ENCODE data around the gene TNN. TPM values are rescaled to one million over a fixed set of nuclear protein-coding genes. Genes with fewer than 3 reads are reported as not detected.

TNN gene
- total RNA-seq, 5 donors from 2014 or later (not counting 1 experiment from before 2014, with no cell fraction given), result not detected

GRCh38 chr1:175137369-175137768, 69.7 kb downstream of the TNN start:
- no peaks in the 10 kb centered on the region for H3K9me3 ChIP-seq
- H3K36me3 ChIP-seq (ENCODE audit: control insufficient read depth in 2 of 2, extremely low read depth in 1 of 2, insufficient read depth in 1 of 2, low read length in 1 of 2), result no peaks in the 10 kb centered on the region
- ATAC-seq (replicated peaks in 1 of 4) (no peak), DNase-seq (no peak)
- peaks cover 0 to 8% (median 0%) of the 10 kb centered on the region in 3 donors for H3K4me1 Mint-ChIP-seq
- peaks cover 2 to 7% of the 10 kb centered on the region in 2 experiments for H3K27me3 ChIP-seq (replicated peaks in 1 of 2; ENCODE audit: control insufficient read depth in 2 of 2, extremely low read depth in 1 of 2, insufficient read depth in 2 of 2, low read length in 1 of 2)
- ChIA-PET POLR2A (no interaction called here), CTCF (no interaction called here)
- no peaks in the 10 kb centered on the region for H3K9me3 Mint-ChIP-seq
- H3K27ac Mint-ChIP-seq, result no peak overlapping the region
- no peak overlapping the region for H3K4me3 Mint-ChIP-seq
- no CpG with 5 or more reads among the region's 1 CpG for WGBS (ENCODE audit: insufficient coverage)
- H3K4me3 ChIP-seq (ENCODE audit: control insufficient read depth in 1 of 2, extremely low read depth in 1 of 2, low read length in 1 of 2), result no peak overlapping the region
- H3K36me3 Mint-ChIP-seq, result no peaks in the 10 kb centered on the region
- H3K27me3 Mint-ChIP-seq, result peaks cover 25 to 34% of the 10 kb centered on the region in 2 donors
- peaks cover 0 to 2% of the 10 kb centered on the region in 2 experiments for H3K4me1 ChIP-seq (ENCODE audit: control insufficient read depth in 1 of 2, extremely low read depth in 1 of 2, insufficient read depth in 2 of 2, low read length in 2 of 2)
- H3K27ac ChIP-seq (ENCODE audit: low read length), result no peak overlapping the region

GRCh38 chr1:175138579-175138978, 70.9 kb downstream of the TNN start:
- Histone ChIP-seq H3K36me3 (ENCODE audit: control insufficient read depth in 2 of 2, extremely low read depth in 1 of 2, insufficient read depth in 1 of 2, low read length in 1 of 2) (no peaks in the 10 kb centered on the region), H3K27me3 (replicated peaks in 1 of 2; ENCODE audit: control insufficient read depth in 2 of 2, extremely low read depth in 1 of 2, insufficient read depth in 2 of 2, low read length in 1 of 2) (peaks cover 2 to 7% of the 10 kb centered on the region in 2 experiments), H3K27ac (ENCODE audit: low read length) (no peak overlapping the region), H3K9me3 (no peaks in the 10 kb centered on the region), H3K4me3 (ENCODE audit: control insufficient read depth in 1 of 2, extremely low read depth in 1 of 2, low read length in 1 of 2) (no peak overlapping the region), H3K4me1 (ENCODE audit: control insufficient read depth in 1 of 2, extremely low read depth in 1 of 2, insufficient read depth in 2 of 2, low read length in 2 of 2) (peaks cover 0 to 2% of the 10 kb centered on the region in 2 experiments)
- no peaks in the 10 kb centered on the region for H3K9me3 Mint-ChIP-seq
- no CpG with 5 or more reads among the region's 2 CpGs for WGBS (ENCODE audit: insufficient coverage)
- peaks cover 0 to 8% (median 0%) of the 10 kb centered on the region in 3 donors for H3K4me1 Mint-ChIP-seq
- POLR2A ChIA-PET, result interaction anchor here in 1 of 2 donors (0.6 kb wide), 1 partner anchor 12 kb away, joined by 3 read pairs; no protein-coding TSS in a partner anchor
- H3K36me3 Mint-ChIP-seq, result no peaks in the 10 kb centered on the region
- no peak overlapping the region for H3K4me3 Mint-ChIP-seq
- peaks cover 22 to 35% of the 10 kb centered on the region in 2 donors for H3K27me3 Mint-ChIP-seq
- CTCF ChIA-PET, result no interaction called here
- no peak overlapping the region for H3K27ac Mint-ChIP-seq
- DNase-seq, result no peak
- no peak for ATAC-seq (replicated peaks in 1 of 4)

GRCh38 chr1:175145899-175146528, 78.4 kb downstream of the TNN start:
- ChIA-PET POLR2A (no interaction called here), CTCF (interaction anchor here (0.6 to 8.4 kb wide), 22 partner anchors 9 to 1541 kb away, joined by 3 to 237 read pairs (median 4); no protein-coding TSS in a partner anchor)
- Mint-ChIP-seq H3K36me3 (no peaks in the 10 kb centered on the region), H3K4me1 (peaks cover 0 to 10% (median 2%) of the 10 kb centered on the region in 3 donors), H3K4me3 (no peak overlapping the region), H3K27ac (peak overlapping the region in 1 of 2 donors; percentile 25), H3K27me3 (peaks cover 13 to 16% of the 10 kb centered on the region in 2 donors), H3K9me3 (no peaks in the 10 kb centered on the region)
- no peak overlapping the region for H3K27ac ChIP-seq (ENCODE audit: low read length)
- no peaks in the 10 kb centered on the region for H3K36me3 ChIP-seq (ENCODE audit: control insufficient read depth in 2 of 2, extremely low read depth in 1 of 2, insufficient read depth in 1 of 2, low read length in 1 of 2)
- H3K27me3 ChIP-seq (replicated peaks in 1 of 2; ENCODE audit: control insufficient read depth in 2 of 2, extremely low read depth in 1 of 2, insufficient read depth in 2 of 2, low read length in 1 of 2), result peaks cover 0 to 25% of the 10 kb centered on the region in 2 experiments
- H3K4me1 ChIP-seq (ENCODE audit: control insufficient read depth in 1 of 2, extremely low read depth in 1 of 2, insufficient read depth in 2 of 2, low read length in 2 of 2), result peaks cover 2 to 3% of the 10 kb centered on the region in 2 experiments
- DNase-seq (no peak), ATAC-seq (replicated peaks in 1 of 4) (no peak)
- no CpG with 5 or more reads among the region's 7 CpGs for WGBS (ENCODE audit: insufficient coverage)
- no peaks in the 10 kb centered on the region for H3K9me3 ChIP-seq
- H3K4me3 ChIP-seq (ENCODE audit: control insufficient read depth in 1 of 2, extremely low read depth in 1 of 2, low read length in 1 of 2), result no peak overlapping the region

- Mint-ChIP-seq H3K9me3 (no peaks in the 10 kb centered on the region), H3K27me3 (peaks cover 20 to 22% of the 10 kb centered on the region in 2 donors), H3K27ac (no peak overlapping the region), H3K4me1 (peaks cover 0 to 8% (median 2%) of the 10 kb centered on the region in 3 donors), H3K4me3 (no peak overlapping the region), H3K36me3 (no peaks in the 10 kb centered on the region)
- DNase-seq, result peak; percentile 15 to 77 (median 58)
- peak; percentile 75 to 80 (median 78) for ATAC-seq (replicated peaks in 1 of 4)
- H3K27me3 ChIP-seq (replicated peaks in 1 of 2; ENCODE audit: control insufficient read depth in 2 of 2, extremely low read depth in 1 of 2, insufficient read depth in 2 of 2, low read length in 1 of 2), result peaks cover 0 to 30% of the 10 kb centered on the region in 2 experiments
- 50% methylated on average over 12 of the region's 21 CpGs for WGBS (ENCODE audit: insufficient coverage)
- POLR2A ChIA-PET, result no interaction called here
- no peak overlapping the region for H3K27ac ChIP-seq (ENCODE audit: low read length)
- no peaks in the 10 kb centered on the region for H3K36me3 ChIP-seq (ENCODE audit: control insufficient read depth in 2 of 2, extremely low read depth in 1 of 2, insufficient read depth in 1 of 2, low read length in 1 of 2)
- no peaks in the 10 kb centered on the region for H3K9me3 ChIP-seq
- no peak overlapping the region for H3K4me3 ChIP-seq (ENCODE audit: control insufficient read depth in 1 of 2, extremely low read depth in 1 of 2, low read length in 1 of 2)
- H3K4me1 ChIP-seq (ENCODE audit: control insufficient read depth in 1 of 2, extremely low read depth in 1 of 2, insufficient read depth in 2 of 2, low read length in 2 of 2), result peaks cover 0 to 3% of the 10 kb centered on the region in 2 experiments
- CTCF ChIA-PET, result interaction anchor here (0.6 to 8.4 kb wide), 20 partner anchors 8 to 1541 kb away, joined by 3 to 237 read pairs (median 4); no protein-coding TSS in a partner anchor
These were observed 79.0 kb downstream of the TNN start for GRCh38 chr1:175146529-175147213.

GRCh38 chr1:175147569-175147968, 79.9 kb downstream of the TNN start:
- Mint-ChIP-seq H3K9me3 (no peaks in the 10 kb centered on the region), H3K27me3 (peaks cover 27 to 28% of the 10 kb centered on the region in 2 donors), H3K4me1 (peaks cover 0 to 5% (median 4%) of the 10 kb centered on the region in 3 donors), H3K4me3 (no peak overlapping the region), H3K27ac (no peak overlapping the region), H3K36me3 (no peaks in the 10 kb centered on the region)
- CTCF ChIA-PET, result interaction anchor here (0.7 to 8.4 kb wide), 4 partner anchors 12 to 172 kb away, joined by 3 to 237 read pairs (median 20); no protein-coding TSS in a partner anchor
- Histone ChIP-seq H3K36me3 (ENCODE audit: control insufficient read depth in 2 of 2, extremely low read depth in 1 of 2, insufficient read depth in 1 of 2, low read length in 1 of 2) (no peaks in the 10 kb centered on the region), H3K4me3 (ENCODE audit: control insufficient read depth in 1 of 2, extremely low read depth in 1 of 2, low read length in 1 of 2) (no peak overlapping the region), H3K9me3 (no peaks in the 10 kb centered on the region), H3K27ac (ENCODE audit: low read length) (no peak overlapping the region), H3K27me3 (replicated peaks in 1 of 2; ENCODE audit: control insufficient read depth in 2 of 2, extremely low read depth in 1 of 2, insufficient read depth in 2 of 2, low read length in 1 of 2) (peaks cover 0 to 38% of the 10 kb centered on the region in 2 experiments), H3K4me1 (ENCODE audit: control insufficient read depth in 1 of 2, extremely low read depth in 1 of 2, insufficient read depth in 2 of 2, low read length in 2 of 2) (peaks cover 0 to 7% of the 10 kb centered on the region in 2 experiments)
- ATAC-seq (replicated peaks in 1 of 4) (no peak), DNase-seq (no peak)
- POLR2A ChIA-PET, result no interaction called here
- WGBS (ENCODE audit: insufficient coverage), result no CpG with 5 or more reads among the region's 5 CpGs

GRCh38 chr1:175148068-175148467, 80.4 kb downstream of the TNN start:
- ATAC-seq (replicated peaks in 1 of 4), result no peak
- no peaks in the 10 kb centered on the region for H3K9me3 ChIP-seq
- H3K27me3 ChIP-seq (replicated peaks in 1 of 2; ENCODE audit: control insufficient read depth in 2 of 2, extremely low read depth in 1 of 2, insufficient read depth in 2 of 2, low read length in 1 of 2), result peaks cover 0 to 38% of the 10 kb centered on the region in 2 experiments
- CTCF ChIA-PET, result interaction anchor here in 1 of 2 donors (8.4 kb wide), 1 partner anchor 172 kb away, joined by 237 read pairs; no protein-coding TSS in a partner anchor
- POLR2A ChIA-PET, result no interaction called here
- H3K9me3 Mint-ChIP-seq, result no peaks in the 10 kb centered on the region
- WGBS (ENCODE audit: insufficient coverage), result 90% methylated on average over 2 of the region's 7 CpGs
- peaks cover 0 to 7% of the 10 kb centered on the region in 2 experiments for H3K4me1 ChIP-seq (ENCODE audit: control insufficient read depth in 1 of 2, extremely low read depth in 1 of 2, insufficient read depth in 2 of 2, low read length in 2 of 2)
- H3K36me3 ChIP-seq (ENCODE audit: control insufficient read depth in 2 of 2, extremely low read depth in 1 of 2, insufficient read depth in 1 of 2, low read length in 1 of 2), result no peaks in the 10 kb centered on the region
- no peak overlapping the region for H3K4me3 ChIP-seq (ENCODE audit: control insufficient read depth in 1 of 2, extremely low read depth in 1 of 2, low read length in 1 of 2)
- no peaks in the 10 kb centered on the region for H3K36me3 Mint-ChIP-seq
- H3K27ac ChIP-seq (ENCODE audit: low read length), result no peak overlapping the region
- H3K4me1 Mint-ChIP-seq, result peaks cover 0 to 5% (median 4%) of the 10 kb centered on the region in 3 donors
- peaks cover 28 to 31% of the 10 kb centered on the region in 2 donors for H3K27me3 Mint-ChIP-seq
- no peak overlapping the region for H3K27ac Mint-ChIP-seq
- no peak for DNase-seq
- no peak overlapping the region for H3K4me3 Mint-ChIP-seq

All from T-cell (primary cell).